Astrocyte (in vitro differentiated cells and primary cell): Measurements from ENCODE around the gene CDK14. TPM values are rescaled to one million over a fixed set of nuclear protein-coding genes. Genes with fewer than 3 reads are reported as not detected.

Experiments used
- DNase-seq: peaks from one replicate; pipeline ENCODE4 v3.0.0-alpha.2; 2010; ENCODE audit warnings: low read depth
- FAIRE-seq: peaks from 2 replicates; lab custom pipeline; 2011; peaks lifted over from hg19 to GRCh38; lab: Jason Lieb, UNC
- H2AFZ ChIP-seq: 2 replicates; pipeline ENCODE4 v1.6.0; 2012; ENCODE audit warnings: low read depth, low read length, inconsistent platforms
- H3K27ac ChIP-seq: 2 replicates; pipeline ENCODE4 v1.5.1; 2011; ENCODE audit warnings: low read depth, low read length, inconsistent platforms
- H3K27me3 ChIP-seq: 2 replicates; pipeline ENCODE4 v1.6.0; 2011; ENCODE audit warnings: low read length, inconsistent platforms; ENCODE audit not compliant: insufficient read depth
- H3K36me3 ChIP-seq: 2 replicates; pipeline ENCODE4 v1.5.1; 2011; ENCODE audit warnings: low read length, inconsistent platforms; ENCODE audit not compliant: insufficient read depth
- H3K4me1 ChIP-seq: 2 replicates; pipeline ENCODE4 v1.5.1; 2011; ENCODE audit warnings: low read length, inconsistent platforms; ENCODE audit not compliant: insufficient read depth
- H3K4me2 ChIP-seq: 2 replicates; pipeline ENCODE4 v1.6.0; 2012; ENCODE audit warnings: low read length, inconsistent platforms
- H3K4me3 ChIP-seq: 2 replicates; pipeline ENCODE4 v1.5.1; 2011; ENCODE audit warnings: low read depth, mild to moderate bottlenecking, low read length, inconsistent platforms; ENCODE audit not compliant: insufficient read depth
- H3K79me2 ChIP-seq: 2 replicates; pipeline ENCODE4 v1.6.0; 2012; ENCODE audit warnings: mild to moderate bottlenecking, low read length, inconsistent platforms; ENCODE audit not compliant: insufficient read depth
- H3K9ac ChIP-seq: 2 replicates; pipeline ENCODE4 v1.6.0; 2012; ENCODE audit warnings: mild to moderate bottlenecking, low read length, inconsistent platforms
- H3K9me3 ChIP-seq: 2 replicates; pipeline ENCODE4 v1.5.1; 2012; ENCODE audit warnings: low read depth, mild to moderate bottlenecking, low read length, inconsistent platforms; ENCODE audit not compliant: insufficient read depth
- H4K20me1 ChIP-seq: 2 replicates; pipeline ENCODE4 v1.6.0; 2012; ENCODE audit warnings: low read length, inconsistent platforms; ENCODE audit not compliant: insufficient read depth
- H3K27ac Mint-ChIP-seq: one replicate; pipeline ENCODE4 v1.8.0; 2021; ENCODE audit warnings: mild to moderate bottlenecking, mixed read lengths; ENCODE audit not compliant: unreplicated experiment
- H3K27me3 Mint-ChIP-seq: one replicate; pipeline ENCODE4 v1.8.0; 2021; ENCODE audit warnings: low read depth, mixed read lengths; ENCODE audit not compliant: unreplicated experiment
- H3K36me3 Mint-ChIP-seq: one replicate; pipeline ENCODE4 v1.8.0; 2021; ENCODE audit warnings: low read depth, mixed read lengths; ENCODE audit not compliant: unreplicated experiment
- H3K4me1 Mint-ChIP-seq: one replicate; pipeline ENCODE4 v1.8.0; 2021; ENCODE audit warnings: low read depth, mixed read lengths; ENCODE audit not compliant: unreplicated experiment
- H3K4me3 Mint-ChIP-seq: one replicate; pipeline ENCODE4 v1.8.0; 2021; ENCODE audit warnings: mild to moderate bottlenecking, moderate library complexity, mixed read lengths; ENCODE audit not compliant: unreplicated experiment
- H3K9me3 Mint-ChIP-seq: one replicate; pipeline ENCODE4 v1.8.0; 2021; ENCODE audit warnings: mild to moderate bottlenecking, mixed read lengths; ENCODE audit not compliant: unreplicated experiment
- CTCF ChIP-seq: IDR thresholded peaks from 2 replicates; pipeline ENCODE4 v1.5.1; 2011; ENCODE audit warnings: low read depth, mild to moderate bottlenecking, inconsistent platforms, low read length, moderate library complexity; ENCODE audit not compliant: insufficient read depth
- EZH2 ChIP-seq: IDR thresholded peaks from 2 replicates; pipeline ENCODE4 v1.6.1; 2012; ENCODE audit warnings: mild to moderate bottlenecking, low read length, inconsistent platforms; ENCODE audit not compliant: insufficient read depth
- total RNA-seq: library from RNA; stranded (reverse); gene quantifications from 2 replicates; pipeline ENCODE4 v1.2.1, GENCODE V29; 2021

Gene CDK14
- total RNA-seq, 1 donor from 2014 or later, result 30.2 TPM

GRCh38 chr7:91240376-91240941 lies 644.3 kb downstream of the CDK14 start:
- Mint-ChIP-seq H3K27ac (no peak overlapping the region), H3K4me3 (no peak overlapping the region), H3K27me3 (peaks cover 2% of the 10 kb centered on the region), H3K36me3 (no peaks in the 10 kb centered on the region), H3K9me3 (no peaks in the 10 kb centered on the region), H3K4me1 (peaks cover 19% of the 10 kb centered on the region)
- no peak overlapping the region for H2AFZ ChIP-seq
- H3K36me3 ChIP-seq, result no peaks in the 10 kb centered on the region
- H3K4me1 ChIP-seq, result peaks cover 20% of the 10 kb centered on the region
- H3K4me3 ChIP-seq, result no peak overlapping the region
- no peak for DNase-seq
- no peaks in the 10 kb centered on the region for H3K9me3 ChIP-seq
- no peaks in the 10 kb centered on the region for H3K79me2 ChIP-seq
- no peak overlapping the region for H3K9ac ChIP-seq
- H3K4me2 ChIP-seq, result no peak overlapping the region
- TF ChIP-seq EZH2 (no peak), CTCF (no peak)
- no peak overlapping the region for H3K27ac ChIP-seq
- no peaks in the 10 kb centered on the region for H4K20me1 ChIP-seq
- H3K27me3 ChIP-seq, result no peaks in the 10 kb centered on the region
- FAIRE-seq, result peak; percentile 50

- no peaks in the 10 kb centered on the region for H3K27me3 Mint-ChIP-seq
- FAIRE-seq, result peak; percentile 39
- H3K36me3 ChIP-seq, result no peaks in the 10 kb centered on the region
- no peak overlapping the region for H3K27ac Mint-ChIP-seq
- H4K20me1 ChIP-seq, result no peaks in the 10 kb centered on the region
- peaks cover 20% of the 10 kb centered on the region for H3K4me1 ChIP-seq
- no peaks in the 10 kb centered on the region for H3K79me2 ChIP-seq
- H3K4me1 Mint-ChIP-seq, result peaks cover 19% of the 10 kb centered on the region
- H3K4me3 Mint-ChIP-seq, result no peak overlapping the region
- H3K4me3 ChIP-seq, result no peak overlapping the region
- no peak for TF ChIP-seq CTCF
- no peak for TF ChIP-seq EZH2
- H3K4me2 ChIP-seq, result no peak overlapping the region
- H3K36me3 Mint-ChIP-seq, result no peaks in the 10 kb centered on the region
- no peak overlapping the region for H3K27ac ChIP-seq
- peak; percentile 61 for DNase-seq
- no peaks in the 10 kb centered on the region for H3K27me3 ChIP-seq
- H3K9me3 Mint-ChIP-seq, result no peaks in the 10 kb centered on the region
- no peak overlapping the region for H2AFZ ChIP-seq
- no peak overlapping the region for H3K9ac ChIP-seq
- no peaks in the 10 kb centered on the region for H3K9me3 ChIP-seq
Observed at GRCh38 chr7:91242097-91242844, 646.1 kb downstream of the CDK14 start.
